NCI-H1048 (cell line): Measurements from ENCODE around the gene EYA3.

Source experiments
- DNase-seq: peaks from one replicate; lab custom pipeline; 2025; lab: John Stamatoyannopoulos, UW

The EYA3 gene

DNA sequence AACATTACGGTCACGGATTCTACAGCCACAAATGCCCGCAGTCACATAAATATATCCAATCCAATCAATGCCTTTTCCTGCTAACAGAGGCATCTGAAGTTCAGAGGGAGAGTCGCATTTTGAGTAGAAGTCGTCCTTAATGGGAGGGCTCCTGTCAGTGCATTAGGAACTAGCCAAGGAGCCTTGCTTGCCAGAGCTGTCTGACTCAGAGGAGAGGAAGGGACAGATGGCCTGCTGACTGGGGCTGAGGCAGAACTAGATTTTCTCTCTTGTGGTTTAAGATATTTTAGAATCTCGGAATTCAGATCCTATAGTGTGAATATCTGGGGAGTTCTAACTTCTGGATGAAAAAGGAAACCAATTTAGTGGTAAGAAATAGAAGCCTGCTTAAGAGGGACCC, 118.0 kb downstream of the EYA3 start:
- DNase-seq = no peak

DNA sequence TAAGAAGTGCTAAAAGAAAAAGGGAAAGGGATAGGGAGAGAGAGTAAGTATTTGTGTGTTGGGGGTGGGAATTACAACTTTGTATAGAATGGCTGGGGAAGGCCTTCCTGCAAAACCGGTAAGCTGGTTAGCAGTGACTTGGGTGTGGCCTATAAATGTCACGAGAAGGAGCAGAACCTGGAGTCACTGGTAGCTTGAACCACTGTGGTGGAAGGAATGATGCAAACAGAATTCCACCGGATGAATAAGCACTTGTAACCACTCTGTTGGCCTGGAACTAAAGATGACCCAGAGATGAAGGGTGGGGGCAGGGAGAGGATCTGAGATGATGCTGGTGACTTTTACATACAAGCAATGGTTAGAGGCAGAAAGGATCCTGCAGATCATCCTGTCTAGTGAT, 119.7 kb downstream of the EYA3 start:
- DNase-seq = no peak

GRCh38 chr1:27967884-27968466, 120.4 kb downstream of the EYA3 start:
- DNase-seq = no peak

DNA sequence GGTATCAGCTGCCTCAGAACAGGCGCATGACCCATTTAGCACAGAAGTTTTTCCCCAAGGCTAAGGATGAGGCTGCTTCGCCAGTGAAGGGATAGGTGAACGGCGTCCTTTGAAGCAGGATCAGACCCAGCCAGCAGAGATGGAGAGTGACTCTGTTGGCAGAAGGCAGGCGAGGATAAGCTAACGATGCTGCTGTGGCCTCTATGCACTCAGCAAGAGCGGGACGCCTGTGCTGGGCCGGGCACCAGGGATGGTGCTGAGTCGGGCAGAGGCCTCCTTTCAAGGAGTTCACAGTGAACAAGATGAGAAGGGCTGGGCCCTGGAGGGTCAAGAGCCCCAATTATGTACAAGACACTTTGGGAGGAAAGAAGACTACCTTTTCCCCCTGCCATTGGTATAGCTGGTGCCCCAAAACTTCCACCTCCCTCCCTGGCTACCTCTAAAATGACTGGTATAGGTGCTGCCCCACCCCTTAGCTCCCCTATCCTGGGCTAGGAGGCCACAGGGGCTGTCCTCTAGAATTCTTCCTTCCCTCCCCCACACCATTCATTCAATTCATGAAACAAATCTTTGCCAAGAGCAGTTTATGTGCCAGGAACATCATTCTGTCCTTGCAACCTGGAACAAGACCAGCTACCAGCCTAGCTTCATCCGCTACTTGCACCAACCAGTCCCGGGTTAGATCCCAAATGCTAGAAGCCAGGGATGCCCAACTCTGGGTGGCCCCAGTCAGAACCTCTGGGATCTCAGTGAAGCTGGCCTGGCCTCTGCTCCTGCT, 121.1 kb downstream of the EYA3 start:
- no peak for DNase-seq

DNA sequence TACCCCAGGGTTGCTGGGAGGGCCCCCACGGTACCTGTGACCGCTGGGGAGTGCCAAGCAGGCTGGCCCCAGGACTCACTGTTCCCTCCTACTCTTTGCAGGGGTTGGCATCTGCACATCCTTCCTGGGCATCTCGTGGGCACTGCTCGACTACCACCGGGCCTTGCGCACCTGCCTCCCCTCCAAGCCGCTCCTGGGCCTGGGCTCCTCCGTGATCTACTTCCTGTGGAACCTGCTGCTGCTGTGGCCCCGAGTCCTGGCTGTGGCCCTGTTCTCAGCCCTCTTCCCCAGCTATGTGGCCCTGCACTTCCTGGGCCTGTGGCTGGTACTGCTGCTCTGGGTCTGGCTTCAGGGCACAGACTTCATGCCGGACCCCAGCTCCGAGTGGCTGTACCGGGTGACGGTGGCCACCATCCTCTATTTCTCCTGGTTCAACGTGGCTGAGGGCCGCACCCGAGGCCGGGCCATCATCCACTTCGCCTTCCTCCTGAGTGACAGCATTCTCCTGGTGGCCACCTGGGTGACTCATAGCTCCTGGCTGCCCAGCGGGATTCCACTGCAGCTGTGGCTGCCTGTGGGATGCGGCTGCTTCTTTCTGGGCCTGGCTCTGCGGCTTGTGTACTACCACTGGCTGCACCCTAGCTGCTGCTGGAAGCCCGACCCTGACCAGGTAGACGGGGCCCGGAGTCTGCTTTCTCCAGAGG, 121.9 kb downstream of the EYA3 start:
- DNase-seq = no peak

GRCh38 chr1:27963393-27963792, 125.0 kb downstream of the EYA3 start:
- DNase-seq = no peak

DNA sequence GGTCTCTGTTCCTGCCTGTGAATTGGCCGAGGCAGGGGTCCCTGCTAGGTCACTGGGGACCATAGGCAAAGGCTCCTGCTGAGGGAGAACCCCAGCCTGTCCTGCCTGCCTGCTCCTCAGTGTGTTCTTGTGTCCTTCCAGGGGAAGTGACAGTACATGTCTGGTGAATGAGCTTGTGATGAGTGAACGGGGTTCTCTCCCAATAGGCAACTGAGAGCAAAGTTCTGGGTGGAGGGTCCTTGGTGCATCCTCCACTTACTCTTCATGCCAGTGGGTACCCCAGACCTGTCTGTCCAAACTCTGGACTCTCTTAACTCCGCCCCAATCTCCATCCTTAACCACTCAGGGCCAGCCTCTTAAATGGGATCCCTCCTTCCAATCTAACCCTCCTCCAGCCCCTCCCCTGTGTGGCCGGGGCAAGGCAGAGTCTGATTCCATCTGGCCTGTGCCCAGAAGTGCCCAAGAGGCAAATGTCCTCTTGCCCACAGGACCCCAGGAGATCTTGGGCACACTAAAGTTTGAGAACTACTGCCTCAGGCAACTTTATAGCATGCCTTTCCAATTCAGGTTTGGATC, 126.7 kb downstream of the EYA3 start:
- no peak for DNase-seq

DNA sequence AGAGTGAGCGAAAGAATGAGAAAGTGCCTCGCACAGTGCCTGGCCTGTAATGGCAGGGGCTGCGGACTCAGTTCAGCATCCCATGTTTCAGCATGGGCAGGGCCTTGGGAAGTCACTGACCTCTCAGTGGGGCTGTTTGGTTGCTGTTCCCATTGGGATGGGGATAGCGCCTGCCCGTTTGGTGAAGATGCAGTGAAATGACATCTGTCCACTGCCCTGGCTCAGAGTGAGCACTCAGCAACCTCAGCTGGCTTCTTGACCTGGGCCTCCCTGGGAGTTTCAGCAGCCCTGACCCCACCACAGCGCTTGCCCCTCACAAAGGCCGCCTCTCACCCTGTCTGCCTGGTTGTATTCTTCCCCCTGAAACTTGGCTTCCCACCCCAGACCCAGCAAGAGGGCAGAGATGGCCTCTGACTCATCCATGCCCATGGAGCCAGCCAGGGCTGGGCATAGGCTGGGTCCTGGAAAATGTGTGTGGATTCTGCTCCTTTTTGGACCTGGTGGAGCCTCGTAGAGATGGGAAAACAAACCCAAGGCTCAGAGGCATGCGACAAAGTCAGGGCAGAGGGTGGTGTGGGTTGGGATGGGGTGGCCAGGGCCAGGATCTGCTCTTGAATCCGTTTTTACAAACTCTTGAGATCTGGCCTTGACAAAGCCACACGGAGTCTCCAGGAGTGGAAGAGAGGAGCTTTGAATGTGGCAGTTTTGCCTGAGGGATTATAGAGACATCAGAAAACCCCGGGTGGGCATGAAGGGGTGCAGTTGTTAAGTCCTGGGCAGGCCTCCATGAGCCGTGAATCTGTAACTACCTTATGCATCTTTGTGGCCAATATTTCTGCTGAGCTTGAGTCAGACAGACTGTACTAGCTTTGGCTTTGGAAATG, 127.4 kb downstream of the EYA3 start:
- DNase-seq = no peak

GRCh38 chr1:27959792-27960603, 128.4 kb downstream of the EYA3 start, which contains the start of gene XKR8:
Gene XKR8 (plus strand): TSS chr1:27959973. CDS start chr1:27960070, 97 bp downstream.
- DNase-seq = no peak

GRCh38 chr1:27958513-27958912, 129.9 kb downstream of the EYA3 start:
- DNase-seq = no peak

GRCh38 chr1:27957655-27958054, 130.8 kb downstream of the EYA3 start:
- DNase-seq = no peak

- no peak for DNase-seq
These were observed 131.6 kb downstream of the EYA3 start for GRCh38 chr1:27956761-27957160.

- no peak for DNase-seq
These were observed 133.3 kb downstream of the EYA3 start for GRCh38 chr1:27955076-27955475.

DNA sequence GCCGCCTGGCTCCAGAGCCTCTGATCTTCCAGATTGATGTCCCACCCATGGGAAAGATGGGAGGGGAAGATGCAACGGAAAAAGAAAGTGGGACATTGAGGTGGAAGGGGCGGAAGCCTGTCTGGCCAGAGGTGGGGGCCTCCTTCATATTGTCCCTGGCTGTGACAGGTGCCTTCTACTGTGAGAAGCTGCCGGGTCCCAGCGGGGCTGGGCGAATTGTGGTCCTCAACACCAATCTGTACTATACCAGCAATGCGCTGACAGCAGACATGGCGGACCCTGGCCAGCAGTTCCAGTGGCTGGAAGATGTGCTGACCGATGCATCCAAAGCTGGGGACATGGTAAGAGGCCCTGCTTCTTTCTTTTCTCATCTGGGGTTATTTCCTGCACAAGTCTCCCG, 134.2 kb downstream of the EYA3 start:
- DNase-seq = no peak

GRCh38 chr1:27952147-27952546, 136.3 kb downstream of the EYA3 start:
- no peak for DNase-seq

- DNase-seq = no peak
These were observed 137.0 kb downstream of the EYA3 start for GRCh38 chr1:27951396-27951795.

DNA sequence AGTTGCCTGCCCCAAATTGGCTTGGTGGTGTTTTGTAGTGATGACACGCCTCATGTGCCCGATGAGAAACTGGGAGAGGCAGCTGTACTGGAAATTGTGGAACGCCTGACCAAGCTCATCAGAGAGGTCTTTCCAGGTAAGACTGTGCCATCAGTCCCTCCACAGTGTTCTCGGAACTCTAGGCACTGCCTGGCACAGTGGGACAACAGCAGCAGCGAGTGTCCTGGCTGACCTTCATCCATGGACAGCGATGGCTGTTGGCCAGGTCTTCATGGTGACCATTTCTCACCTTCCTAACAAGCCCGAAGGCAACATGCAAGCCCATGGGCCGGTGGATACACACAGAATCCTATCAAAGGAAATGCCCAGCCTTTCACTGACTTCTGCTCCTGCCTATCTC, 139.4 kb downstream of the EYA3 start:
- no peak for DNase-seq

GRCh38 chr1:27945020-27945419, 143.4 kb downstream of the EYA3 start:
- DNase-seq = no peak

- no peak for DNase-seq
These were observed 146.5 kb downstream of the EYA3 start for GRCh38 chr1:27941671-27942540.
